ENCODE measurements around the gene LGR4.

LGR4 gene

GRCh38 chr11:27380771-27381170 lies 91.8 kb downstream of the LGR4 start (continued):
- TF ChIP-seq KLF17 (tag by site-specific recombination; IDR thresholded peaks at IDR 0.05) (no peak), YY1 (tag by site-specific recombination; IDR thresholded peaks at IDR 0.05) (no peak), ZBTB44 (tag by site-specific recombination; IDR thresholded peaks at IDR 0.05) (no peak), ZNF239 (tag by site-specific recombination; IDR thresholded peaks at IDR 0.05) (no peak), ZNF830 (tag by site-specific recombination; IDR thresholded peaks at IDR 0.05; ENCODE audit: low read depth) (no peak), HIC1 (tag by site-specific recombination; IDR thresholded peaks at IDR 0.05) (no peak), SP3 (tag by site-specific recombination; IDR thresholded peaks at IDR 0.05) (no peak), SCRT2 (tag by site-specific recombination; IDR thresholded peaks at IDR 0.05) (no peak)

GRCh38 chr11:27379449-27379848 lies 93.1 kb downstream of the LGR4 start:
- H3K9me3 ChIP-seq (ENCODE audit: control insufficient read depth, insufficient read depth, low read depth, low read length) = no peaks in the 10 kb centered on the region
- peaks cover 0 to 39% of the 10 kb centered on the region in 2 experiments for H3K36me3 ChIP-seq (ENCODE audit: control insufficient read depth in 2 of 2, insufficient read depth in 1 of 2, low read length in 2 of 2)
- H3K4me3 ChIP-seq (ENCODE audit: low read depth, low read length) = no peak overlapping the region
- ChIA-PET CTCF (interaction anchor here (0.6 kb wide), 1 partner anchor 16 kb away, joined by 4 read pairs; no protein-coding TSS in a partner anchor), POLR2A (interaction anchor here (0.8 kb wide), 1 partner anchor 15 kb away, joined by 3 read pairs; no protein-coding TSS in a partner anchor)
- H3K27ac ChIP-seq (ENCODE audit: extremely low read depth, low read depth, low read length) = no peak overlapping the region
- TF ChIP-seq ZNF571 (tag by site-specific recombination; IDR thresholded peaks at IDR 0.05) = no peak
- no peak for TF ChIP-seq SP2 (tag by site-specific recombination; IDR thresholded peaks at IDR 0.05)
- no peak for TF ChIP-seq BCL11A (tag by site-specific recombination; IDR thresholded peaks at IDR 0.05; ENCODE audit: low read depth)
- TF ChIP-seq ZNF133 (tag by site-specific recombination; IDR thresholded peaks at IDR 0.05) = no peak
- TF ChIP-seq SCRT2 (tag by site-specific recombination; IDR thresholded peaks at IDR 0.05) = no peak
- no peak for TF ChIP-seq YY2 (tag by site-specific recombination; IDR thresholded peaks at IDR 0.05)
- no peak for TF ChIP-seq PATZ1 (tag by site-specific recombination; IDR thresholded peaks at IDR 0.05)
- TF ChIP-seq ZNF335 (tag by site-specific recombination; conservative IDR thresholded peaks at IDR 0.05) = 0 out of 2 replicates have a peak, but pooled peaks have one; percentile 16
- TF ChIP-seq FEZF1 (tag by site-specific recombination; IDR thresholded peaks at IDR 0.05) = peak; percentile 44; the same call in 1 of the 2 replicates
- TF ChIP-seq ZSCAN16 (tag by site-specific recombination; IDR thresholded peaks at IDR 0.05) = no peak
- no peak for TF ChIP-seq ZNF169 (tag by site-specific recombination; IDR thresholded peaks at IDR 0.05)
- no peak for TF ChIP-seq SETDB1 (IDR thresholded peaks at IDR 0.05; ENCODE audit: insufficient read length, low read length)
- H3K4me1 ChIP-seq (ENCODE audit: control insufficient read depth, insufficient read depth, low read length) = peaks cover 2% of the 10 kb centered on the region; the same call in 1 of the 2 replicates
